ENCODE measurements around the gene RPUSD4.

GRCh38 chr11:126163074-126163700 lies 48.3 kb downstream of the RPUSD4 start:
- TF ChIP-seq, protein P1, sequence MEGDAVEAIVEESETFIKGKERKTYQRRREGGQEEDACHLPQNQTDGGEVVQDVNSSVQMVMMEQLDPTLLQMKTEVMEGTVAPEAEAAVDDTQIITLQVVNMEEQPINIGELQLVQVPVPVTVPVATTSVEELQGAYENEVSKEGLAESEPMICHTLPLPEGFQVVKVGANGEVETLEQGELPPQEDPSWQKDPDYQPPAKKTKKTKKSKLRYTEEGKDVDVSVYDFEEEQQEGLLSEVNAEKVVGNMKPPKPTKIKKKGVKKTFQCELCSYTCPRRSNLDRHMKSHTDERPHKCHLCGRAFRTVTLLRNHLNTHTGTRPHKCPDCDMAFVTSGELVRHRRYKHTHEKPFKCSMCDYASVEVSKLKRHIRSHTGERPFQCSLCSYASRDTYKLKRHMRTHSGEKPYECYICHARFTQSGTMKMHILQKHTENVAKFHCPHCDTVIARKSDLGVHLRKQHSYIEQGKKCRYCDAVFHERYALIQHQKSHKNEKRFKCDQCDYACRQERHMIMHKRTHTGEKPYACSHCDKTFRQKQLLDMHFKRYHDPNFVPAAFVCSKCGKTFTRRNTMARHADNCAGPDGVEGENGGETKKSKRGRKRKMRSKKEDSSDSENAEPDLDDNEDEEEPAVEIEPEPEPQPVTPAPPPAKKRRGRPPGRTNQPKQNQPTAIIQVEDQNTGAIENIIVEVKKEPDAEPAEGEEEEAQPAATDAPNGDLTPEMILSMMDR (IDR thresholded peaks at IDR 0.05; ENCODE audit: poor library complexity, severe bottlenecking) = no peak
- TF ChIP-seq EZH2 (IDR thresholded peaks at IDR 0.05; ENCODE audit: borderline replicate concordance, insufficient read depth, low read length, poor library complexity, severe bottlenecking) (no peak), REST (IDR thresholded peaks at IDR 0.05; ENCODE audit: borderline replicate concordance) (no peak), POLR2AphosphoS5 (IDR thresholded peaks at IDR 0.05) (no peak), RAD21 (conservative IDR thresholded peaks at IDR 0.05) (no peak), EP300 (conservative IDR thresholded peaks at IDR 0.05; ENCODE audit: poor library complexity, severe bottlenecking) (no peak), SMC3 (conservative IDR thresholded peaks at IDR 0.05; ENCODE audit: poor library complexity) (no peak), MXI1 (conservative IDR thresholded peaks at IDR 0.05; ENCODE audit: poor library complexity, severe bottlenecking) (no peak)
